B cell (primary cell): Measurements from ENCODE around the gene SLC40A1. TPM values are rescaled to one million over a fixed set of nuclear protein-coding genes. Genes with fewer than 3 reads are reported as not detected.

Source experiments
- ATAC-seq: fragments of 200-7000 bp; cut with Tn5 transposase; one replicate; pipeline ENCODE4 v1.10.0; 2021; ENCODE audit warnings: low read depth, mild to moderate bottlenecking, moderate number of reproducible peaks, moderate library complexity
- CTCF ChIA-PET: fragments of 350-600 bp; sonication (Branson Sonifier 250); formaldehyde crosslinking; loops from one replicate; lab custom pipeline; 2021; ENCODE audit warnings: antibody characterized with exemption, inconsistent platforms; lab: Charles Lee
- POLR2A ChIA-PET: fragments of 350-600 bp; sonication (Branson Sonifier 250); formaldehyde crosslinking; loops from one replicate; lab custom pipeline; 2021; ENCODE audit warnings: antibody characterized with exemption; lab: Charles Lee
- DNase-seq: peaks from one replicate; pipeline ENCODE4 v3.0.0; 2013
- H2AFZ ChIP-seq: 2 replicates; pipeline ENCODE4 v1.6.1; 2012; ENCODE audit warnings: mild to moderate bottlenecking, low read depth, low read length; ENCODE audit not compliant: insufficient read depth, poor library complexity, severe bottlenecking
- H3K27ac ChIP-seq, 2 donors: 1 replicate in 1 of 2; 2 replicates in 1 of 2; pipeline ENCODE4 v1.5.1; 2012 to 2013; ENCODE audit warnings: low read length in 2 of 2, mild to moderate bottlenecking in 2 of 2, moderate library complexity in 1 of 2
- H3K27me3 ChIP-seq, 4 experiments: fragments of 200-600 bp in 1 of 4; sonication (generic) in 1 of 4; replicated peaks in 1 of 4; 1 replicate in 2 of 4; 2 replicates in 2 of 4; pipeline versions ENCODE4 v1.6.1 to v1.7.0; 2013 to 2016; ENCODE audit warnings: low read length in 3 of 4, mild to moderate bottlenecking in 2 of 4, mixed read lengths in 1 of 4, moderate library complexity in 1 of 4; ENCODE audit not compliant: insufficient read depth in 4 of 4, control insufficient read depth in 3 of 4; ENCODE audit errors: control extremely low read depth in 1 of 4
- H3K36me3 ChIP-seq, 2 experiments: replicated peaks in 1 of 2; 1 replicate in 1 of 2; 2 replicates in 1 of 2; pipeline versions ENCODE4 v1.6.1 to v1.7.1; 2013; ENCODE audit warnings: low read length in 1 of 2; ENCODE audit not compliant: insufficient read depth in 2 of 2, control insufficient read depth in 1 of 2; ENCODE audit errors: control extremely low read depth in 1 of 2, extremely low read depth in 1 of 2
- H3K4me1 ChIP-seq, 2 donors: fragments of 200-600 bp in 1 of 2; sonication (generic) in 1 of 2; 1 replicate in 1 of 2; 2 replicates in 1 of 2; pipeline versions ENCODE4 v1.5.1 to v1.6.1; 2013 to 2017; ENCODE audit warnings: low read length in 2 of 2; ENCODE audit not compliant: control insufficient read depth in 2 of 2, insufficient read depth in 2 of 2
- H3K4me2 ChIP-seq: replicated peaks from 2 replicates; pipeline ENCODE3; 2012; ENCODE audit warnings: mild to moderate bottlenecking, low read depth, low read length; ENCODE audit not compliant: poor library complexity, severe bottlenecking
- H3K4me3 ChIP-seq, 5 experiments: fragments of 200-600 bp in 1 of 5; sonication (generic) in 1 of 5; 1 replicate in 3 of 5; 2 replicates in 2 of 5; pipeline versions ENCODE4 v1.5.1 to v1.7.0; 2011 to 2016; ENCODE audit warnings: low read length in 4 of 5, mild to moderate bottlenecking in 4 of 5, low read depth in 2 of 5, control low read depth in 1 of 5, moderate library complexity in 1 of 5; ENCODE audit not compliant: insufficient read depth in 1 of 5; ENCODE audit errors: control extremely low read depth in 1 of 5, extremely low read depth in 1 of 5
- H3K79me2 ChIP-seq: fragments of 200-600 bp; sonication (generic); one replicate; pipeline ENCODE4 v1.6.0; 2016; ENCODE audit warnings: low read length; ENCODE audit not compliant: control insufficient read depth, insufficient read depth
- H3K9ac ChIP-seq: fragments of 200-600 bp; sonication (generic); 2 replicates; pipeline ENCODE4 v1.6.1; 2017; ENCODE audit warnings: mild to moderate bottlenecking, low read length, moderate library complexity
- H3K9me3 ChIP-seq, 3 donors: one replicate each; pipeline versions ENCODE4 v1.6.1 to v1.7.1; 2013; ENCODE audit warnings: low read length in 2 of 3; ENCODE audit not compliant: control insufficient read depth in 2 of 3, insufficient read depth in 1 of 3; ENCODE audit errors: control extremely low read depth in 1 of 3
- H4K20me1 ChIP-seq: 2 replicates; pipeline ENCODE4 v1.6.0; 2012; ENCODE audit warnings: mild to moderate bottlenecking, low read length; ENCODE audit not compliant: insufficient read depth, control insufficient read depth, poor library complexity, severe bottlenecking
- H3K27ac Mint-ChIP-seq: one replicate; pipeline ENCODE4 v1.8.0; 2021; ENCODE audit warnings: mixed read lengths
- H3K27me3 Mint-ChIP-seq: one replicate; pipeline ENCODE4 v1.8.0; 2021; ENCODE audit warnings: mixed read lengths
- H3K4me1 Mint-ChIP-seq: one replicate; pipeline ENCODE4 v1.8.0; 2021; ENCODE audit warnings: mixed read lengths
- H3K4me3 Mint-ChIP-seq: one replicate; pipeline ENCODE4 v1.8.0; 2021; ENCODE audit warnings: mixed read lengths
- H3K9me3 Mint-ChIP-seq: one replicate; pipeline ENCODE4 v1.8.0; 2022; ENCODE audit warnings: mixed read lengths; ENCODE audit not compliant: insufficient read depth
- EZH2 ChIP-seq: IDR thresholded peaks from 2 replicates; pipeline ENCODE4 v1.6.1; 2012; ENCODE audit warnings: borderline replicate concordance, low read depth, mild to moderate bottlenecking, moderate library complexity, low read length; ENCODE audit not compliant: insufficient read depth, poor library complexity, severe bottlenecking
- whole genome bisulfite sequencing: methylation state at CpG from one replicate; pipeline ENCODE4 v1.1.5; 2013; ENCODE audit warnings: missing lambda C conversion rate; ENCODE audit not compliant: insufficient coverage; 5-methylcytosine and 5-hydroxymethylcytosine counted together
- intact Hi-C: fragments of 100-400 bp; cut with micrococcal nuclease; formaldehyde crosslinking; loops from one replicate; pipeline ENCODE4 v1.10.0; 2022
- polyA plus RNA-seq: library from polyadenylated mRNA; depleted of rRNA; stranded (reverse); fragments of >200 nt; gene quantifications from 2 replicates; pipeline ENCODE4 v1.2.3, GENCODE V29; 2012
- total RNA-seq, 2 donors: library from RNA; stranded (reverse); fragments of 120-200 nt in 1 of 2; gene quantifications; 1 replicate in 1 of 2; 2 replicates in 1 of 2; pipeline versions ENCODE4 v1.2.3 to v1.2.4, GENCODE V29; 2013 to 2022
- TF ChIP-seq, protein P1 (sequence below): fragments of 200-600 bp; IDR thresholded peaks from one replicate; pipeline ENCODE4 v1.8.0; 2022; ENCODE audit warnings: antibody characterized with exemption, mild to moderate bottlenecking

Gene SLC40A1
- total and polyA plus RNA-seq, 2 donors (not counting 1 experiment from before 2014, with no cell fraction given), result 0.07 to 0.39 TPM

DNA sequence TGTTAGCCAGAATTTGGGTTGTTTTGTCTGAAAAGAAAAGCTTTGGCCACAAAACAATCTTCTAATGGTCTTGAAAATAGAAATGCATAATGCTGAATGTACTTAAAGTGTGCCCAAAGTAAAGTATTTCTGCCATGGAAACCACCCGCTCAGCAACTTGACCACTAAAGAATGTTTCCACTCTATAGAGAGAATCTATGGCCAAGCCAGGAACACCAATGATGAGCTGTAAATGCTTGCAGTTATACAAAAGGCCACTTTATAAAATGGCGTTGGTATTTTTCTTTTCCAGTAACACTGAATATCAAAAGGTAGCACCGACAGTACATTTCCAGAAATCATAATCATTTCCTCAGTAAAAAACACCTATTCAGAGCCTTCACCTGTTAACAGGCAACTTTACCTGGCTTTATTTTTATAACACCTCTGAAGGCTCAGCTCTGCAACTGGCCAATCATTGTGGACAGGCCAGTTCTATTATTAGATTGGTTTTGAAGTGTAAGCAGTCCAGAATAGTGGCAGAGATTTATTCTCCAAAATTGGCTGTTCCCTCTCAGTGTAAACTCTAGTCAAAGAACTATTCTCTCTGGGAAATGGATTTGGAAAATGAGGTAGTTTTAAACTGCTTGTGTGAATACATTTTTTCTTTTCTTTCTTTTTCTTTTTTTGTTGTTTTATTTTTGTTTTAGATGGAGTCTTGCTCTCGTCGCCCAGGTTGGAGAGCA lies 36.1 kb downstream of the SLC40A1 start:
- Histone ChIP-seq H3K4me3 (no peak overlapping the region), H3K4me1 (no peaks in the 10 kb centered on the region), H3K9ac (no peak overlapping the region), H4K20me1 (no peaks in the 10 kb centered on the region), H3K27me3 (no peaks in the 10 kb centered on the region), H3K79me2 (no peaks in the 10 kb centered on the region), H3K4me2 (no peak overlapping the region), H3K27ac (no peak overlapping the region), H3K36me3 (no peaks in the 10 kb centered on the region), H3K9me3 (no peaks in the 10 kb centered on the region), H2AFZ (no peak overlapping the region)
- DNase-seq, result no peak
- Mint-ChIP-seq H3K9me3 (no peaks in the 10 kb centered on the region), H3K27me3 (peaks cover 20% of the 10 kb centered on the region), H3K4me3 (no peak overlapping the region), H3K27ac (no peak overlapping the region), H3K4me1 (no peaks in the 10 kb centered on the region)
- intact Hi-C loops, result no loop called here
- WGBS, result 90% methylated on average over 2 of the region's 5 CpGs
- TF ChIP-seq, protein P1, sequence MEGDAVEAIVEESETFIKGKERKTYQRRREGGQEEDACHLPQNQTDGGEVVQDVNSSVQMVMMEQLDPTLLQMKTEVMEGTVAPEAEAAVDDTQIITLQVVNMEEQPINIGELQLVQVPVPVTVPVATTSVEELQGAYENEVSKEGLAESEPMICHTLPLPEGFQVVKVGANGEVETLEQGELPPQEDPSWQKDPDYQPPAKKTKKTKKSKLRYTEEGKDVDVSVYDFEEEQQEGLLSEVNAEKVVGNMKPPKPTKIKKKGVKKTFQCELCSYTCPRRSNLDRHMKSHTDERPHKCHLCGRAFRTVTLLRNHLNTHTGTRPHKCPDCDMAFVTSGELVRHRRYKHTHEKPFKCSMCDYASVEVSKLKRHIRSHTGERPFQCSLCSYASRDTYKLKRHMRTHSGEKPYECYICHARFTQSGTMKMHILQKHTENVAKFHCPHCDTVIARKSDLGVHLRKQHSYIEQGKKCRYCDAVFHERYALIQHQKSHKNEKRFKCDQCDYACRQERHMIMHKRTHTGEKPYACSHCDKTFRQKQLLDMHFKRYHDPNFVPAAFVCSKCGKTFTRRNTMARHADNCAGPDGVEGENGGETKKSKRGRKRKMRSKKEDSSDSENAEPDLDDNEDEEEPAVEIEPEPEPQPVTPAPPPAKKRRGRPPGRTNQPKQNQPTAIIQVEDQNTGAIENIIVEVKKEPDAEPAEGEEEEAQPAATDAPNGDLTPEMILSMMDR, result no peak
- no peak for TF ChIP-seq EZH2
- ChIA-PET POLR2A (no interaction called here), CTCF (no interaction called here)
- no peak for ATAC-seq

DNA sequence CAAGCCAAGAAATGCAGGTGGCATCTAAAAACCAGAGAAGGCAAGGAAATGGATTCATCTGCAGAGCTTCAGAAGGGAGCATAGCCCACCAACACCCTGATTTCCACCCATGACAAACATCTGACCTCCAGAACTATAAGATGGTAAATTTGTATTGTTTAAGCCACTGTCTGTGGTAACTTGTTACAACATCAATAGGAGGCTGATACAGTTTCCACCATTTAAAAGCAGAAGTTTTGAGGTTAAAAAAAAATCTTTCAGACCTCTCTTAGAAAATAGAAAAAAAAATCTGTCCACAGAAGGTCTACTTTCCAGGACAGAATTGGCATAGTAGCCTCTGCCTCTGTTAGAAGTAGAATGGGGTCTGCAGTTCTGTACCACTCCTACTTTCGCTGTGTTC lies 37.2 kb downstream of the SLC40A1 start:
- Histone ChIP-seq H3K4me2 (no peak overlapping the region), H3K27ac (no peak overlapping the region), H2AFZ (no peak overlapping the region), H3K4me1 (no peaks in the 10 kb centered on the region), H3K4me3 (no peak overlapping the region), H3K27me3 (no peaks in the 10 kb centered on the region), H3K36me3 (no peaks in the 10 kb centered on the region), H3K79me2 (no peaks in the 10 kb centered on the region), H3K9me3 (no peaks in the 10 kb centered on the region), H3K9ac (no peak overlapping the region), H4K20me1 (no peaks in the 10 kb centered on the region)
- no peaks in the 10 kb centered on the region for H3K9me3 Mint-ChIP-seq
- intact Hi-C loops, result no loop called here
- no peaks in the 10 kb centered on the region for H3K4me1 Mint-ChIP-seq
- no CpG with 5 or more reads among the region's 1 CpG for WGBS
- no peak overlapping the region for H3K27ac Mint-ChIP-seq
- POLR2A ChIA-PET, result no interaction called here
- ATAC-seq, result no peak
- no peak for TF ChIP-seq EZH2
- TF ChIP-seq, protein P1, result no peak
- DNase-seq, result no peak
- no peak overlapping the region for H3K4me3 Mint-ChIP-seq
- CTCF ChIA-PET, result no interaction called here
- peaks cover 23% of the 10 kb centered on the region for H3K27me3 Mint-ChIP-seq
